ENCODE results near the gene ARRB1. TPM values are rescaled to one million over a fixed set of nuclear protein-coding genes. Genes with fewer than 3 reads are reported as not detected.
"Not testable (repeated sequence)": the region's sequence is repeated elsewhere in the genome, so short reads cannot be mapped to it uniquely, and the experiment has no call there.

ARRB1 gene
- total RNA-seq, 1 experiment from 2014 or later = 90.1 TPM

DNA sequence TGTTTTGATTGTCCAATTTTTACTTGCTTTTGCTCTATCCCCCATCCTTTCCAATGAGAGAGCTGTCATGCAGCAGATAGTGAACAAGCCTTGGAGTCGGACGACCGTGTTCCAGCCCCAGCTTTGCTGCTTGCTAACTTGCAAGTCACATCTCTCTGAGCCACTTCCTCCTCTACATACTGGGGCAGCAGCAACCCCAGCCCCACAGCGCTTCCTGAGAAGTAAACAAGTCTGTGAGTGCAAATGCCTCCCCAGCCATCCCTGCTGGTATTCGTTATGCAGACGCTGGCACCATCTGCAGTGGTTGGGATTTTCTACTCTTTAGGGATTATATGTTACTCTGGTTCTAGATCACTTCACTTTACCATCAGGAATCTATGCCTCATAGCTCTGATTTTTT is 75.9 kb downstream of the ARRB1 start (continued):
- TF ChIP-seq, protein P1, sequence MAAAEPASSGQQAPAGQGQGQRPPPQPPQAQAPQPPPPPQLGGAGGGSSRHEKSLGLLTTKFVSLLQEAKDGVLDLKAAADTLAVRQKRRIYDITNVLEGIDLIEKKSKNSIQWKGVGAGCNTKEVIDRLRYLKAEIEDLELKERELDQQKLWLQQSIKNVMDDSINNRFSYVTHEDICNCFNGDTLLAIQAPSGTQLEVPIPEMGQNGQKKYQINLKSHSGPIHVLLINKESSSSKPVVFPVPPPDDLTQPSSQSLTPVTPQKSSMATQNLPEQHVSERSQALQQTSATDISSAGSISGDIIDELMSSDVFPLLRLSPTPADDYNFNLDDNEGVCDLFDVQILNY (CRISPR knock-in tag; IDR thresholded peaks at IDR 0.05) = no peak
- no peak for TF ChIP-seq NR2C2 (CRISPR knock-in tag; IDR thresholded peaks at IDR 0.05)
- no peak for TF ChIP-seq CBFB (CRISPR knock-in tag; IDR thresholded peaks at IDR 0.05; ENCODE audit: low read depth)
- no peak for TF ChIP-seq OVOL2 (CRISPR knock-in tag; IDR thresholded peaks at IDR 0.05; ENCODE audit: borderline replicate concordance)

DNA sequence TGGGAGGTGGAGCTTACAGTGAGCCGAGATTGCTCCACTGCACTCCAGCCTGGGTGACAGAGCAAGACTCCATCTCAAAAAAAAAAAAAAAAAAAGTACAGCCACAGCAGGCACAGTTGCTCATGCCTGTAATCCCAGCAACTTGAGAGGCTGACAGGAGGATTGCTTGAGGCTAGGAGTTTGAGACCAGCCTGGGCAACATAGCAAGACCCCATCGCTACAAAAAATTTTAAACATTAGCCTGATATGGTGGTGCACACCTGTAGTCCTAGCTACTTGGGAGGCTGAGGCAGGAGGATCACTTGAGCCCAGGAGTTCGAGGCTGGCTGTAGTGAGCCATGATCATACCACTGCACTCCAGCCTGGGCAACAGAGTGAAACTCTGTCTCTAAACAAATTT is 76.7 kb downstream of the ARRB1 start:
- POLR2A ChIA-PET = interaction anchor here (0.6 kb wide), 1 partner anchor 113 kb away, joined by 5 read pairs; no protein-coding TSS in a partner anchor
- H3K36me3 Mint-ChIP-seq = peaks cover 47% of the 10 kb centered on the region

DNA sequence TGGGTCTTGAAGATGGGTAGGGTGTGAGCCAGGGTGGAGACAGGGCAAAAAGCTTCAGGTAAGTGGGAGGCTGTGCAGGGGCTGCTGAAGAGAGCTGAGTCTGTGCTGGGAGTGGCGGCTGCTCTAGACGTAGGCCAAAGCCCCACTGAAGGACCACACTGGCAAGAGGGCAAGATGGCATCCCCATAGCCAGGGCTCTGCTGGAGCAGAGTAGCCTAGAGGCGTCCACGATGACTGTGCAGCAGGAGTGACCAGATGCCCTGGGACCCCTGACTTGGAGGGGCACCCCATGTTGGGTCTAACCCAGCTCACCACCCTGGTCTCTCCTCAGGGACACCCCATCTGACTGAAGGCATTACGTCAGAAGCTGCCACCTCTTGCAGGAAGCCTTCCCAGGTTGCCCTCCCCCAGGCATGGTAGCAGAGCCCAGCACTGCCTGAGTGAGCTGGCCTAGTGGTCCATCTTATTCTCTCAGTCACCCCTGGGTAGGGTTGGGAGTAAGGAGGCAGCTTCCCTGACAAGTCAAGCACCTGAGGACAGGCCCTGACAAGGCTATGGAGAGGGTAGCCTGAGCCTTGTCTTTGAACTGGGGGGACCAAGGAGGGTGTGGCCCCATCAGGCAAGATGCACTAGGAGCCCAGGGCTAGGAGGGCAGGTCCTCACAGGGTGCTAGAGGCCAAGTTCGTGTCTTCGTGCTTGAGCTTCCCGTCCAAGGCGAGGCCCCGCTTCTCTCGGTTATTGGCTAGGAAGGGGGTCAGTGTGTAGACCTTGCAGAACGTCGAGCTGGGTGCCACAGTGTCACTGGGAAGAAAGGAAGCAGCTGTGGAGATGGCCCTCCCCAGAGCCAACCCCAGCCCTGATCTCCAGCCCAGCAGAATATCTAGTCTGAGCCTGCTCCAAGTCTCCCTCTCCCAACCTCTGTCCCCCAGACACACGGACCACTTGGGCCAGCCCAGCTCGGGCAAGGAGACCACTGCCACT is 77.8 kb downstream of the ARRB1 start:
- ChIA-PET CTCF (interaction anchor here (0.5 to 1.5 kb wide), 2 partner anchors 25 to 134 kb away, joined by 3 to 6 read pairs; no protein-coding TSS in a partner anchor), POLR2A (no interaction called here)
- Mint-ChIP-seq H3K36me3 (peaks cover 44% of the 10 kb centered on the region), H3K9me3 (no peaks in the 10 kb centered on the region), H3K4me1 (peaks cover 20% of the 10 kb centered on the region), H3K27me3 (ENCODE audit: low read depth) (no peaks in the 10 kb centered on the region), H3K27ac (no peak overlapping the region; the same call in 1 of the 2 replicates), H3K4me3 (no peak overlapping the region)
- no peak for ATAC-seq
- no peak for DNase-seq (ENCODE audit: low spot score)
- TF ChIP-seq, protein P2, sequence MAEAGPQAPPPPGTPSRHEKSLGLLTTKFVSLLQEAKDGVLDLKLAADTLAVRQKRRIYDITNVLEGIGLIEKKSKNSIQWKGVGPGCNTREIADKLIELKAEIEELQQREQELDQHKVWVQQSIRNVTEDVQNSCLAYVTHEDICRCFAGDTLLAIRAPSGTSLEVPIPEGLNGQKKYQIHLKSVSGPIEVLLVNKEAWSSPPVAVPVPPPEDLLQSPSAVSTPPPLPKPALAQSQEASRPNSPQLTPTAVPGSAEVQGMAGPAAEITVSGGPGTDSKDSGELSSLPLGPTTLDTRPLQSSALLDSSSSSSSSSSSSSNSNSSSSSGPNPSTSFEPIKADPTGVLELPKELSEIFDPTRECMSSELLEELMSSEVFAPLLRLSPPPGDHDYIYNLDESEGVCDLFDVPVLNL (CRISPR knock-in tag; IDR thresholded peaks at IDR 0.05; ENCODE audit: borderline replicate concordance, low read depth) = no peak
- TF ChIP-seq ZNF396 (CRISPR knock-in tag; IDR thresholded peaks at IDR 0.05; ENCODE audit: borderline replicate concordance) = no peak
- TF ChIP-seq, protein P3, sequence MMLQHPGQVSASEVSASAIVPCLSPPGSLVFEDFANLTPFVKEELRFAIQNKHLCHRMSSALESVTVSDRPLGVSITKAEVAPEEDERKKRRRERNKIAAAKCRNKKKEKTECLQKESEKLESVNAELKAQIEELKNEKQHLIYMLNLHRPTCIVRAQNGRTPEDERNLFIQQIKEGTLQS (CRISPR knock-in tag; conservative IDR thresholded peaks at IDR 0.05) = no peak
- TF ChIP-seq FOXJ3 (CRISPR knock-in tag; IDR thresholded peaks at IDR 0.05; ENCODE audit: borderline replicate concordance) = no peak
- no peak for TF ChIP-seq GTF2I (CRISPR knock-in tag; conservative IDR thresholded peaks at IDR 0.05)
- no peak for TF ChIP-seq CREM (CRISPR knock-in tag; IDR thresholded peaks at IDR 0.05)

More for the DNA sequence above, 76.7 kb downstream of the ARRB1 start:
- not testable (repeated sequence) for H3K4me3 Mint-ChIP-seq; H3K9me3 Mint-ChIP-seq; H3K27ac Mint-ChIP-seq; H3K27me3 Mint-ChIP-seq (ENCODE audit: low read depth); DNase-seq (ENCODE audit: low spot score); ATAC-seq
- H3K4me1 Mint-ChIP-seq = peaks cover 22% of the 10 kb centered on the region
- CTCF ChIA-PET = interaction anchor here (0.5 to 2.0 kb wide), 2 partner anchors 130 to 135 kb away, joined by 5 to 6 read pairs; no protein-coding TSS in a partner anchor
- peak; percentile 79 for TF ChIP-seq ZNF121 (CRISPR knock-in tag; IDR thresholded peaks at IDR 0.05)

DNA sequence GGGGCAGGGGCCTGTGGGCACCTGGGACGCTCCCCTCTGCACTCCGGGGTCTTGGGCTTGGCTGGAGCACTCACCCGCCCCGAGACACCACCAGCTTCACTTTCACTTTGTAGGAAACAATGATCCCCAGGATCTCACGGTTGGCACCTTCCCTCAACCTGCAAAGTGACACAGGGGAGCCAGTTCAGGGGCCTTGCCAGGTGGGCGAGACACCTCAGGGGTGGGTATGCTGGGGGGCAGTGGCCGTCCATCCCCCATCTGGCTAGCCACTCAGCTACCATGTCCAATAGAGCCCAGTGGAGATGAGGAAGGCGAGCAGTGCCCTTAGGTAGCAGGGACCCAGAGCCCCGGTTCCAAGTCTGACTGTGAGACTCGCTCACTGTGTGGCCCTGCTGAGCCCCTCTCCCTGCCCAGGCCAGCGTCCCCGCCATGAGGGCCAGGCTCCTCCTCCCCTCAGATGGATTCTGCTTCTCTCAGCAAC is 78.6 kb downstream of the ARRB1 start:
- no peak for ATAC-seq
- Mint-ChIP-seq H3K4me1 (peaks cover 23% of the 10 kb centered on the region), H3K27ac (no peak overlapping the region), H3K27me3 (ENCODE audit: low read depth) (no peaks in the 10 kb centered on the region), H3K36me3 (peaks cover 43% of the 10 kb centered on the region), H3K4me3 (no peak overlapping the region), H3K9me3 (no peaks in the 10 kb centered on the region)
- TF ChIP-seq ESRRA (CRISPR knock-in tag; IDR thresholded peaks at IDR 0.05; ENCODE audit: borderline replicate concordance) (no peak), SOX15 (CRISPR knock-in tag; IDR thresholded peaks at IDR 0.05) (no peak), NFATC4 (CRISPR knock-in tag; IDR thresholded peaks at IDR 0.05) (no peak), ZNF263 (CRISPR knock-in tag; IDR thresholded peaks at IDR 0.05; ENCODE audit: low read depth) (no peak), JUN (CRISPR knock-in tag; IDR thresholded peaks at IDR 0.05) (no peak), OVOL2 (CRISPR knock-in tag; IDR thresholded peaks at IDR 0.05; ENCODE audit: borderline replicate concordance) (no peak), ZNF138 (CRISPR knock-in tag; conservative IDR thresholded peaks at IDR 0.05) (no peak)
- TF ChIP-seq, protein P4, sequence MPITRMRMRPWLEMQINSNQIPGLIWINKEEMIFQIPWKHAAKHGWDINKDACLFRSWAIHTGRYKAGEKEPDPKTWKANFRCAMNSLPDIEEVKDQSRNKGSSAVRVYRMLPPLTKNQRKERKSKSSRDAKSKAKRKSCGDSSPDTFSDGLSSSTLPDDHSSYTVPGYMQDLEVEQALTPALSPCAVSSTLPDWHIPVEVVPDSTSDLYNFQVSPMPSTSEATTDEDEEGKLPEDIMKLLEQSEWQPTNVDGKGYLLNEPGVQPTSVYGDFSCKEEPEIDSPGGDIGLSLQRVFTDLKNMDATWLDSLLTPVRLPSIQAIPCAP (CRISPR knock-in tag; IDR thresholded peaks at IDR 0.05) = no peak
- TF ChIP-seq, protein P5, sequence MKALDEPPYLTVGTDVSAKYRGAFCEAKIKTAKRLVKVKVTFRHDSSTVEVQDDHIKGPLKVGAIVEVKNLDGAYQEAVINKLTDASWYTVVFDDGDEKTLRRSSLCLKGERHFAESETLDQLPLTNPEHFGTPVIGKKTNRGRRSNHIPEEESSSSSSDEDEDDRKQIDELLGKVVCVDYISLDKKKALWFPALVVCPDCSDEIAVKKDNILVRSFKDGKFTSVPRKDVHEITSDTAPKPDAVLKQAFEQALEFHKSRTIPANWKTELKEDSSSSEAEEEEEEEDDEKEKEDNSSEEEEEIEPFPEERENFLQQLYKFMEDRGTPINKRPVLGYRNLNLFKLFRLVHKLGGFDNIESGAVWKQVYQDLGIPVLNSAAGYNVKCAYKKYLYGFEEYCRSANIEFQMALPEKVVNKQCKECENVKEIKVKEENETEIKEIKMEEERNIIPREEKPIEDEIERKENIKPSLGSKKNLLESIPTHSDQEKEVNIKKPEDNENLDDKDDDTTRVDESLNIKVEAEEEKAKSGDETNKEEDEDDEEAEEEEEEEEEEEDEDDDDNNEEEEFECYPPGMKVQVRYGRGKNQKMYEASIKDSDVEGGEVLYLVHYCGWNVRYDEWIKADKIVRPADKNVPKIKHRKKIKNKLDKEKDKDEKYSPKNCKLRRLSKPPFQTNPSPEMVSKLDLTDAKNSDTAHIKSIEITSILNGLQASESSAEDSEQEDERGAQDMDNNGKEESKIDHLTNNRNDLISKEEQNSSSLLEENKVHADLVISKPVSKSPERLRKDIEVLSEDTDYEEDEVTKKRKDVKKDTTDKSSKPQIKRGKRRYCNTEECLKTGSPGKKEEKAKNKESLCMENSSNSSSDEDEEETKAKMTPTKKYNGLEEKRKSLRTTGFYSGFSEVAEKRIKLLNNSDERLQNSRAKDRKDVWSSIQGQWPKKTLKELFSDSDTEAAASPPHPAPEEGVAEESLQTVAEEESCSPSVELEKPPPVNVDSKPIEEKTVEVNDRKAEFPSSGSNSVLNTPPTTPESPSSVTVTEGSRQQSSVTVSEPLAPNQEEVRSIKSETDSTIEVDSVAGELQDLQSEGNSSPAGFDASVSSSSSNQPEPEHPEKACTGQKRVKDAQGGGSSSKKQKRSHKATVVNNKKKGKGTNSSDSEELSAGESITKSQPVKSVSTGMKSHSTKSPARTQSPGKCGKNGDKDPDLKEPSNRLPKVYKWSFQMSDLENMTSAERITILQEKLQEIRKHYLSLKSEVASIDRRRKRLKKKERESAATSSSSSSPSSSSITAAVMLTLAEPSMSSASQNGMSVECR (CRISPR knock-in tag; IDR thresholded peaks at IDR 0.05; ENCODE audit: borderline replicate concordance) = no peak
- TF ChIP-seq, protein P6, sequence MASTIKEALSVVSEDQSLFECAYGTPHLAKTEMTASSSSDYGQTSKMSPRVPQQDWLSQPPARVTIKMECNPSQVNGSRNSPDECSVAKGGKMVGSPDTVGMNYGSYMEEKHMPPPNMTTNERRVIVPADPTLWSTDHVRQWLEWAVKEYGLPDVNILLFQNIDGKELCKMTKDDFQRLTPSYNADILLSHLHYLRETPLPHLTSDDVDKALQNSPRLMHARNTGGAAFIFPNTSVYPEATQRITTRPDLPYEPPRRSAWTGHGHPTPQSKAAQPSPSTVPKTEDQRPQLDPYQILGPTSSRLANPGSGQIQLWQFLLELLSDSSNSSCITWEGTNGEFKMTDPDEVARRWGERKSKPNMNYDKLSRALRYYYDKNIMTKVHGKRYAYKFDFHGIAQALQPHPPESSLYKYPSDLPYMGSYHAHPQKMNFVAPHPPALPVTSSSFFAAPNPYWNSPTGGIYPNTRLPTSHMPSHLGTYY (CRISPR knock-in tag; IDR thresholded peaks at IDR 0.05) = no peak
- DNase-seq (ENCODE audit: low spot score) = peak; percentile 5
- CTCF ChIA-PET = interaction anchor here (1.0 to 4.4 kb wide), 3 partner anchors 24 to 133 kb away, joined by 3 to 25 read pairs (median 3); no protein-coding TSS in a partner anchor
- POLR2A ChIA-PET = no interaction called here
